Neural progenitor cell (in vitro differentiated cells): ENCODE measurements around the gene LYSMD3. TPM values are rescaled to one million over a fixed set of nuclear protein-coding genes. Genes with fewer than 3 reads are reported as not detected.
A peak's percentile ranks its signal among the peaks of the same experiment; 100 is the strongest.

Experiments
- DNase-seq: peaks from one replicate; pipeline ENCODE4 v3.0.0-alpha.2; 2016; ENCODE audit warnings: low spot score
- H2AFZ ChIP-seq: fragments of 200-600 bp; sonication (generic); replicated peaks from 2 replicates; pipeline ENCODE4 v1.6.1; 2016; ENCODE audit warnings: antibody characterized with exemption
- H3F3A ChIP-seq: fragments of 200-600 bp; sonication (generic); 2 replicates; pipeline ENCODE4 v1.6.1; 2016; ENCODE audit warnings: antibody characterized with exemption, low read depth
- H3K27ac ChIP-seq: fragments of 200-600 bp; sonication (generic); 2 replicates; pipeline ENCODE4 v1.5.1; 2016; ENCODE audit warnings: mild to moderate bottlenecking
- H3K27me3 ChIP-seq: fragments of 200-600 bp; sonication (generic); 2 replicates; pipeline ENCODE4 v1.6.1; 2016; ENCODE audit warnings: mild to moderate bottlenecking, moderate library complexity
- H3K36me3 ChIP-seq: fragments of 200-600 bp; sonication (generic); 2 replicates; pipeline ENCODE4 v1.5.1; 2016
- H3K4me1 ChIP-seq: fragments of 200-600 bp; sonication (generic); 2 replicates; pipeline ENCODE4 v1.6.1; 2016; ENCODE audit warnings: mixed run types
- H3K4me2 ChIP-seq: fragments of 200-600 bp; sonication (generic); 2 replicates; pipeline ENCODE4 v1.6.1; 2016
- H3K4me3 ChIP-seq: fragments of 200-600 bp; sonication (generic); 2 replicates; pipeline ENCODE4 v1.5.1; 2016
- H3K79me2 ChIP-seq: fragments of 200-600 bp; sonication (generic); 2 replicates; pipeline ENCODE4 v1.6.1; 2016; ENCODE audit warnings: low read depth
- H3K9ac ChIP-seq: fragments of 200-600 bp; sonication (generic); 2 replicates; pipeline ENCODE4 v1.6.1; 2016
- H3K9me3 ChIP-seq: fragments of 200-600 bp; sonication (generic); 2 replicates; pipeline ENCODE4 v1.5.1; 2016; ENCODE audit warnings: low read depth
- H4K20me1 ChIP-seq: fragments of 200-600 bp; sonication (generic); 2 replicates; pipeline ENCODE4 v1.6.1; 2016; ENCODE audit warnings: low read depth
- H3K27ac Mint-ChIP-seq: 3 replicates; pipeline ENCODE4 v1.8.0; 2021; ENCODE audit warnings: mixed read lengths
- H3K27me3 Mint-ChIP-seq: 2 replicates; pipeline ENCODE4 v1.8.0; 2022; ENCODE audit warnings: low read depth, mild to moderate bottlenecking, inconsistent platforms, moderate library complexity, mixed read lengths; ENCODE audit not compliant: insufficient read depth
- H3K36me3 Mint-ChIP-seq: 3 replicates; pipeline ENCODE4 v1.8.0; 2021; ENCODE audit warnings: mixed read lengths
- H3K4me1 Mint-ChIP-seq: 3 replicates; pipeline ENCODE4 v1.8.0; 2021; ENCODE audit warnings: mixed read lengths
- H3K4me3 Mint-ChIP-seq: 3 replicates; pipeline ENCODE4 v1.8.0; 2021; ENCODE audit warnings: mild to moderate bottlenecking, moderate library complexity, mixed read lengths
- H3K9me3 Mint-ChIP-seq: 3 replicates; pipeline ENCODE4 v1.8.0; 2020; ENCODE audit warnings: mixed read lengths
- CTCF ChIP-seq: fragments of 200-600 bp; sonication (generic); IDR thresholded peaks from 2 replicates; pipeline ENCODE4 v1.5.1; 2017; ENCODE audit warnings: antibody characterized with exemption, mild to moderate bottlenecking
- EZH2 ChIP-seq: fragments of 200-600 bp; sonication (generic); IDR thresholded peaks from 2 replicates; pipeline ENCODE4 v1.6.1; 2017; ENCODE audit warnings: antibody characterized with exemption, mild to moderate bottlenecking, moderate library complexity
- EZH2phosphoT487 ChIP-seq: fragments of 200-600 bp; sonication (generic); IDR thresholded peaks from 2 replicates; pipeline ENCODE4 v1.6.1; 2017; ENCODE audit warnings: antibody characterized with exemption
- total RNA-seq: library from RNA; depleted of rRNA; stranded (reverse); fragments of >200 nt; gene quantifications from 2 replicates; pipeline ENCODE4 v1.2.3, GENCODE V29; 2015; ENCODE audit warnings: low replicate concordance

The LYSMD3 gene
- total RNA-seq, 1 donor from 2014 or later: 16.3 TPM

- Histone ChIP-seq H3K27me3 (no peaks in the 10 kb centered on the region), H4K20me1 (no peaks in the 10 kb centered on the region), H3K4me1 (peaks cover 4% of the 10 kb centered on the region), H3F3A (peaks cover 3% of the 10 kb centered on the region), H3K9ac (no peak overlapping the region), H3K36me3 (no peaks in the 10 kb centered on the region), H3K27ac (no peak overlapping the region), H3K4me2 (peak overlapping the region; percentile 94), H2AFZ (peak overlapping the region; percentile 98), H3K79me2 (peaks cover 28% of the 10 kb centered on the region), H3K4me3 (peak overlapping the region; percentile 91), H3K9me3 (no peaks in the 10 kb centered on the region)
- Mint-ChIP-seq H3K4me3 (peak overlapping the region; percentile 97), H3K27me3 (no peaks in the 10 kb centered on the region), H3K27ac (no peak overlapping the region), H3K4me1 (peaks cover 42% of the 10 kb centered on the region), H3K36me3 (peaks cover 2% of the 10 kb centered on the region), H3K9me3 (no peaks in the 10 kb centered on the region)
- no peak for DNase-seq
- TF ChIP-seq CTCF: no peak
- TF ChIP-seq EZH2: no peak
- no peak for TF ChIP-seq EZH2phosphoT487
These were observed 1.5 kb upstream of the LYSMD3 start for GRCh38 chr5:90530736-90531487.

GRCh38 chr5:90529939-90530677 is 724 bp upstream of the LYSMD3 start:
- Mint-ChIP-seq H3K36me3 (peaks cover 3% of the 10 kb centered on the region), H3K4me1 (peaks cover 42% of the 10 kb centered on the region), H3K4me3 (peak overlapping the region; percentile 97), H3K9me3 (no peaks in the 10 kb centered on the region), H3K27ac (peak overlapping the region; percentile 95), H3K27me3 (no peaks in the 10 kb centered on the region)
- no peak for TF ChIP-seq EZH2phosphoT487
- TF ChIP-seq CTCF: peak; percentile 80
- Histone ChIP-seq H3K9me3 (no peaks in the 10 kb centered on the region), H3K36me3 (no peaks in the 10 kb centered on the region), H3K27ac (no peak overlapping the region), H3K4me2 (peak overlapping the region; percentile 94), H3K9ac (no peak overlapping the region), H3K4me1 (peaks cover 4% of the 10 kb centered on the region), H3K4me3 (peak overlapping the region; percentile 91), H4K20me1 (no peaks in the 10 kb centered on the region), H3K79me2 (peaks cover 28% of the 10 kb centered on the region), H3K27me3 (no peaks in the 10 kb centered on the region), H2AFZ (peak overlapping the region; percentile 98), H3F3A (peaks cover 3% of the 10 kb centered on the region)
- DNase-seq: peak; percentile 85

- no peaks in the 10 kb centered on the region for H3K36me3 ChIP-seq
- H3F3A ChIP-seq: peaks cover 3% of the 10 kb centered on the region
- no peak for TF ChIP-seq CTCF
- no peak for TF ChIP-seq EZH2
- no peak for TF ChIP-seq EZH2phosphoT487
- no peak overlapping the region for H3K27ac ChIP-seq
- no peaks in the 10 kb centered on the region for H3K27me3 ChIP-seq
- H2AFZ ChIP-seq: peak overlapping the region; percentile 56
- no peaks in the 10 kb centered on the region for H3K9me3 Mint-ChIP-seq
- peaks cover 28% of the 10 kb centered on the region for H3K79me2 ChIP-seq
- H3K4me1 ChIP-seq: peaks cover 4% of the 10 kb centered on the region
- H3K36me3 Mint-ChIP-seq: peaks cover 8% of the 10 kb centered on the region
- peaks cover 32% of the 10 kb centered on the region for H3K4me1 Mint-ChIP-seq
- peak overlapping the region; percentile 11 for H3K9ac ChIP-seq
- H3K27ac Mint-ChIP-seq: peak overlapping the region; percentile 23
- peak overlapping the region; percentile 86 for H3K4me3 Mint-ChIP-seq
- no peaks in the 10 kb centered on the region for H4K20me1 ChIP-seq
- no peaks in the 10 kb centered on the region for H3K27me3 Mint-ChIP-seq
- peak overlapping the region; percentile 91 for H3K4me3 ChIP-seq
- H3K9me3 ChIP-seq: no peaks in the 10 kb centered on the region
- DNase-seq: peak; percentile 21
- H3K4me2 ChIP-seq: peak overlapping the region; percentile 94
These were observed 687 bp downstream of the LYSMD3 start for GRCh38 chr5:90528601-90529193.
